Measurements from ENCODE around the gene REP15. TPM values are rescaled to one million over a fixed set of nuclear protein-coding genes. Genes with fewer than 3 reads are reported as not detected.

Gene REP15
- polyA plus RNA-seq, 1 of the 3 experiments (the other 2 are of a cell fraction): 0.84 TPM

DNA sequence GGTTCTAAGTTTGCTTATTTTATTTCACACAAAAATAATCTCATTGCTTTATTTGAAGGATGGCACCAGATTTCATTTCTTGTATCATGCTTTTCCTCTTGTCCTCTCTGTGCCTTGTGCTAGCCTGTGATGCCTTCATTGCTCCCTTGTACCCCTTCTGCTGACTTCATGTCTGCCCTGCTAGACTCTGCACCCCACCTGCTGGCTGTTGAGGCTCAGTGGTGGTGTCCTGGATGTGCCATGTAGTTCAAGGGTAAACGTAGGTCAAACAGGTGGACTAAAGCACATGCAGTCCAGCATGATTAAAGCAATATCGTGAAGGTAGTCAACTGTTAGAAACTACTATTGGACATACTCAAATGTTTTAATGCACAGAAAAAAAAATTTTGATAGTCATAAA lies 36.0 kb downstream of the REP15 start:
- CTCF ChIA-PET: interaction anchor here (0.8 to 10.9 kb wide), 11 partner anchors 10 to 1140 kb away, joined by 3 to 92 read pairs (median 7); no protein-coding TSS in a partner anchor
- Histone ChIP-seq H3K79me2 (ENCODE audit: insufficient read depth) (peaks cover 11% of the 10 kb centered on the region; the same call in 1 of the 2 replicates), H4K20me1 (ENCODE audit: insufficient read depth) (no peaks in the 10 kb centered on the region), H3K4me1 (ENCODE audit: control insufficient read depth in 1 of 2, insufficient read depth in 2 of 2, low read depth in 1 of 2, low read length in 1 of 2) (peaks cover 0 to 7% of the 10 kb centered on the region in 2 experiments; a peak in 2 of 4 replicates), H3K9ac (no peak overlapping the region), H3K4me3 (ENCODE audit: low read depth in 2 of 2, low read length in 1 of 2) (no peak overlapping the region), H2AFZ (ENCODE audit: low read depth) (no peak overlapping the region), H3K4me2 (no peak overlapping the region), H3F3A (replicated peaks; ENCODE audit: insufficient read depth) (peaks cover 5% of the 10 kb centered on the region), H3K36me3 (replicated peaks in 1 of 2; ENCODE audit: control insufficient read depth in 1 of 2, insufficient read depth in 2 of 2, low read length in 1 of 2) (peaks cover 44 to 52% of the 10 kb centered on the region in 2 experiments), H3K9me2 (no peaks in the 10 kb centered on the region), H3K9me3 (no peaks in the 10 kb centered on the region), H3K27me3 (ENCODE audit: insufficient read depth) (no peaks in the 10 kb centered on the region), H3K27ac (ENCODE audit: low read depth in 2 of 2, low read length in 1 of 2) (no peak overlapping the region)
- TF ChIP-seq SMC3 (IDR thresholded peaks at IDR 0.05; ENCODE audit: low read depth, low read length) (peak; percentile 23; the same call in 1 of the 2 replicates), RAD21 (IDR thresholded peaks at IDR 0.05; ENCODE audit: low read length) (peak; percentile 29), CHD2 (IDR thresholded peaks at IDR 0.05; ENCODE audit: low read length, partially characterized antibody) (no peak)
- TF ChIP-seq, protein P1, sequence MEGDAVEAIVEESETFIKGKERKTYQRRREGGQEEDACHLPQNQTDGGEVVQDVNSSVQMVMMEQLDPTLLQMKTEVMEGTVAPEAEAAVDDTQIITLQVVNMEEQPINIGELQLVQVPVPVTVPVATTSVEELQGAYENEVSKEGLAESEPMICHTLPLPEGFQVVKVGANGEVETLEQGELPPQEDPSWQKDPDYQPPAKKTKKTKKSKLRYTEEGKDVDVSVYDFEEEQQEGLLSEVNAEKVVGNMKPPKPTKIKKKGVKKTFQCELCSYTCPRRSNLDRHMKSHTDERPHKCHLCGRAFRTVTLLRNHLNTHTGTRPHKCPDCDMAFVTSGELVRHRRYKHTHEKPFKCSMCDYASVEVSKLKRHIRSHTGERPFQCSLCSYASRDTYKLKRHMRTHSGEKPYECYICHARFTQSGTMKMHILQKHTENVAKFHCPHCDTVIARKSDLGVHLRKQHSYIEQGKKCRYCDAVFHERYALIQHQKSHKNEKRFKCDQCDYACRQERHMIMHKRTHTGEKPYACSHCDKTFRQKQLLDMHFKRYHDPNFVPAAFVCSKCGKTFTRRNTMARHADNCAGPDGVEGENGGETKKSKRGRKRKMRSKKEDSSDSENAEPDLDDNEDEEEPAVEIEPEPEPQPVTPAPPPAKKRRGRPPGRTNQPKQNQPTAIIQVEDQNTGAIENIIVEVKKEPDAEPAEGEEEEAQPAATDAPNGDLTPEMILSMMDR (IDR thresholded peaks at IDR 0.05): peak; percentile 45
- DNase-seq: no peak
- WGBS (ENCODE audit: low lambda C conversion rate): 51% methylated on average over 2 of the region's 2 CpGs
- POLR2A ChIA-PET: no interaction called here

DNA sequence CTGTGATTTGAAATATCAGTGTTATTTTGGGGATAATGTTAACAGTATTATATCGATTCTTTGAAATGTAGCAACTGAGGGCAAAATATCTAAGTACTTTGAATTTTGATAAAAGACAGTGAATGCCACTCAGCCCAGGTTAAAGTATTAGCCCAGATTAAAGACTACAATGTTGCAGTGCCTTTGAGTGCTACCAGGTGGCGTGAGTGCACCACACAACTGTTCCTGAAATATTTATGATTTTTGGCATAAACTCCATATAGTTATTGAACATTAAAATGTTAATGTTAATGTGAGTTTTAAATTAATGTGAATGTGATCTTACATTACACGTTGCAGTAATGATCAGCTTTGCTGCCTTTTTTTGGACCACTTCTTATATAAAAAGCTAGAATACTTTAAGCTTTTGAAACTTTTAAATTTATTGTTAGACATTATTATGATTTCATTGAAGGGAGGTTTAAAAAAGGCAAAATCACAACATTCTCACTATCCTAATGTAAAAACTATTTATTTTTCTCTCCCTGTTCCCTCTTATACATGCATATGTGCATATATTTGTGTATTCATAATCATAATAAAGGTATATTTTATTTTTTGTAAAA lies 36.9 kb downstream of the REP15 start:
- Histone ChIP-seq H3K4me2 (no peak overlapping the region), H3K36me3 (replicated peaks in 1 of 2; ENCODE audit: control insufficient read depth in 1 of 2, insufficient read depth in 2 of 2, low read length in 1 of 2) (peaks cover 48 to 60% of the 10 kb centered on the region in 2 experiments), H3K9me3 (no peaks in the 10 kb centered on the region), H3K9me2 (no peaks in the 10 kb centered on the region), H2AFZ (ENCODE audit: low read depth) (no peak overlapping the region), H3F3A (replicated peaks; ENCODE audit: insufficient read depth) (peaks cover 5% of the 10 kb centered on the region), H3K9ac (no peak overlapping the region), H3K27ac (ENCODE audit: low read depth in 2 of 2, low read length in 1 of 2) (no peak overlapping the region), H4K20me1 (ENCODE audit: insufficient read depth) (no peaks in the 10 kb centered on the region), H3K4me3 (ENCODE audit: low read depth in 2 of 2, low read length in 1 of 2) (no peak overlapping the region; a peak in 1 of 4 replicates), H3K27me3 (ENCODE audit: insufficient read depth) (no peaks in the 10 kb centered on the region), H3K4me1 (ENCODE audit: control insufficient read depth in 1 of 2, insufficient read depth in 2 of 2, low read depth in 1 of 2, low read length in 1 of 2) (peaks cover 0 to 7% of the 10 kb centered on the region in 2 experiments; a peak in 2 of 4 replicates), H3K79me2 (ENCODE audit: insufficient read depth) (peaks cover 11% of the 10 kb centered on the region; the same call in 1 of the 2 replicates)
- 12% methylated on average over 3 of the region's 3 CpGs for WGBS (ENCODE audit: low lambda C conversion rate)
- TF ChIP-seq, protein P1 (IDR thresholded peaks at IDR 0.05): peak; percentile 97
- TF ChIP-seq NRF1 (IDR thresholded peaks at IDR 0.05; ENCODE audit: low read depth, low read length) (0 out of 2 replicates have a peak, but pooled peaks have one; percentile 10), SMC3 (IDR thresholded peaks at IDR 0.05; ENCODE audit: low read depth, low read length) (peak; percentile 86), RAD21 (IDR thresholded peaks at IDR 0.05; ENCODE audit: low read length) (peak; percentile 95)
- TF ChIP-seq, protein P2, sequence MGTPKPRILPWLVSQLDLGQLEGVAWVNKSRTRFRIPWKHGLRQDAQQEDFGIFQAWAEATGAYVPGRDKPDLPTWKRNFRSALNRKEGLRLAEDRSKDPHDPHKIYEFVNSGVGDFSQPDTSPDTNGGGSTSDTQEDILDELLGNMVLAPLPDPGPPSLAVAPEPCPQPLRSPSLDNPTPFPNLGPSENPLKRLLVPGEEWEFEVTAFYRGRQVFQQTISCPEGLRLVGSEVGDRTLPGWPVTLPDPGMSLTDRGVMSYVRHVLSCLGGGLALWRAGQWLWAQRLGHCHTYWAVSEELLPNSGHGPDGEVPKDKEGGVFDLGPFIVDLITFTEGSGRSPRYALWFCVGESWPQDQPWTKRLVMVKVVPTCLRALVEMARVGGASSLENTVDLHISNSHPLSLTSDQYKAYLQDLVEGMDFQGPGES (IDR thresholded peaks at IDR 0.05; ENCODE audit: low read depth, low read length): no peak
- TF ChIP-seq, protein P3, sequence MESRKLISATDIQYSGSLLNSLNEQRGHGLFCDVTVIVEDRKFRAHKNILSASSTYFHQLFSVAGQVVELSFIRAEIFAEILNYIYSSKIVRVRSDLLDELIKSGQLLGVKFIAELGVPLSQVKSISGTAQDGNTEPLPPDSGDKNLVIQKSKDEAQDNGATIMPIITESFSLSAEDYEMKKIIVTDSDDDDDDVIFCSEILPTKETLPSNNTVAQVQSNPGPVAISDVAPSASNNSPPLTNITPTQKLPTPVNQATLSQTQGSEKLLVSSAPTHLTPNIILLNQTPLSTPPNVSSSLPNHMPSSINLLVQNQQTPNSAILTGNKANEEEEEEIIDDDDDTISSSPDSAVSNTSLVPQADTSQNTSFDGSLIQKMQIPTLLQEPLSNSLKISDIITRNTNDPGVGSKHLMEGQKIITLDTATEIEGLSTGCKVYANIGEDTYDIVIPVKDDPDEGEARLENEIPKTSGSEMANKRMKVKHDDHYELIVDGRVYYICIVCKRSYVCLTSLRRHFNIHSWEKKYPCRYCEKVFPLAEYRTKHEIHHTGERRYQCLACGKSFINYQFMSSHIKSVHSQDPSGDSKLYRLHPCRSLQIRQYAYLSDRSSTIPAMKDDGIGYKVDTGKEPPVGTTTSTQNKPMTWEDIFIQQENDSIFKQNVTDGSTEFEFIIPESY (IDR thresholded peaks at IDR 0.05; ENCODE audit: borderline replicate concordance, low read depth): no peak
- ChIA-PET CTCF (interaction anchor here (0.6 to 10.9 kb wide), 29 partner anchors 8 to 1140 kb away, joined by 3 to 92 read pairs (median 3); no protein-coding TSS in a partner anchor), POLR2A (no interaction called here)
- peak; percentile 55 for DNase-seq

Data from SK-N-SH (cell line).